Thyroid gland (tissue), 4 donors: ENCODE results near the gene EGLN2. TPM values are rescaled to one million over a fixed set of nuclear protein-coding genes. Genes with fewer than 3 reads are reported as not detected.
"Not testable (repeated sequence)": the region's sequence is repeated elsewhere in the genome, so short reads cannot be mapped to it uniquely, and the experiment has no call there.

Experiments
- DNase-seq, 2 donors: peaks; one replicate each; pipeline ENCODE4 v3.0.0-alpha.2; 2019
- H3K27ac ChIP-seq, 3 donors: fragments of 200-600 bp; sonication (generic); 1 replicate in 2 of 3; 2 replicates in 1 of 3; pipeline ENCODE4 v1.5.1; 2016 to 2019; ENCODE audit warnings: mild to moderate bottlenecking in 1 of 3, moderate library complexity in 1 of 3
- H3K27me3 ChIP-seq: fragments of 200-600 bp; sonication (generic); one replicate; pipeline ENCODE4 v1.5.1; 2019
- H3K36me3 ChIP-seq, 2 donors: fragments of 200-600 bp; sonication (generic); one replicate each; pipeline ENCODE4 v1.5.1; 2016 to 2019
- H3K4me1 ChIP-seq, 2 donors: fragments of 200-600 bp; sonication (generic); one replicate each; pipeline ENCODE4 v1.5.1; 2017 to 2019
- H3K4me3 ChIP-seq, 3 donors: fragments of 200-600 bp; sonication (generic); replicated peaks in 1 of 3; 1 replicate in 2 of 3; 2 replicates in 1 of 3; pipeline ENCODE4 v1.5.1; 2016; ENCODE audit warnings: mild to moderate bottlenecking in 1 of 3
- H3K9me3 ChIP-seq: fragments of 200-600 bp; sonication (generic); one replicate; pipeline ENCODE4 v1.5.1; 2017
- POLR2A ChIP-seq, 2 donors: fragments of 450-650 bp; IDR thresholded peaks; one replicate each; pipeline ENCODE4 v1.6.1; 2017; ENCODE audit warnings: antibody characterized with exemption in 2 of 2, mild to moderate bottlenecking in 2 of 2, moderate library complexity in 1 of 2
- WGBS, 2 donors: methylation state at CpG; one replicate each; pipeline ENCODE4 v1.1.5; 2017; 5-methylcytosine and 5-hydroxymethylcytosine counted together
- intact Hi-C: fragments of 100-400 bp; cut with DNase I; formaldehyde crosslinking; loops from one replicate; pipeline ENCODE4 v1.15.1; 2023
- total RNA-seq, 4 donors: library from RNA; depleted of rRNA; stranded (reverse); fragments of >200 nt; gene quantifications; one replicate each; pipeline ENCODE4 v1.2.3, GENCODE V29; 2016
- TF ChIP-seq, protein P1 (sequence below), 6 experiments: fragments of 200-600 bp in 3 of 6; fragments of 450-650 bp in 3 of 6; sonication (generic) in 3 of 6; IDR thresholded peaks; one replicate each; pipeline ENCODE4 v1.5.1; 2016 to 2019; ENCODE audit warnings: antibody characterized with exemption in 6 of 6, mild to moderate bottlenecking in 2 of 6, inconsistent platforms in 1 of 6, moderate library complexity in 1 of 6

EGLN2 gene
- total RNA-seq, 4 donors from 2014 or later: 94.2 to 120 (median 105) TPM

DNA sequence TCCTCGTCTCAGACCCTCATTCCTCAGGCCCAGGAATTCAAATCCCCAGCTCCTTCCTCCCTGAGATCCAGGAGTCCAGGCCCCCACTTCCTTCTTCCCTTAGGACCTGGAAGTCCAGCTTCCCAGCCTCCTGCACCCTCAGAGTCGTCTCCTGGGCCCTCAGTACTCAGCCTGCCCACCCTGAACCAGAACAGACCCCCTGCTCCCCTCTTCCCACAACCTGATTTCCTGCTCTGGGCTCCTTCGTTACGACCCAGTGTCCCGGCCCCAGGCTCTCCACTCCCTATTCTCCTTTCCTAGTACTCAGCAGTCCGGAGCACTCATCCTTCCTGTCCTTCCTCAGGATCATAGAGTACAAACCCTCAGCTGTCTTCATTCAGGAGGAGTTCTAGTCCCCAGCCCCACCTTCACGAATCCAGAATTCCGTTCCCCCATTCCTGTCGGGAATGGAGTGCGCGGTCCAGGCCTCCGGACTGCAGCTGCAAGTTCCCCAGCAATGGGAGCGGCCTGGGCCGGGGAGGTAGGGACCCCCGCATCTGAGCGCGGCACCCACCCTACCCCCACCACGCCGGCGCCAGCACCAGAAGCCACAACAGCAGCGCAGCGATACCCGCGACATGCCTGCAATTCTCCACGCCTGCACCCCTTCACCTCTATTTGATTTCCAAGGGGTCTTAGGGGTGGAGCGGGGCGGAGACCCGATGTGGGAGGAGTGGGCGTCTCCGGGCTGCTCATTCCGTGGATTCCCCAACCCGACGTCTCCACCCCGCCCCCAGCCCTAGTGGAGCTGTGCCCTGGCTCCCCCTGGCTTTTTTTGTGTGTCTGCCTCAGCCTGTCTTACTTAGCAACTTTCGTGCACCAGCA lies 12.7 kb downstream of the EGLN2 start:
- Histone ChIP-seq H3K9me3 (no peaks in the 10 kb centered on the region), H3K27me3 (no peaks in the 10 kb centered on the region), H3K27ac (peak overlapping the region; percentile 72 to 76 (median 74)), H3K4me3 (peak overlapping the region in 1 of 3 donors; percentile 12), H3K36me3 (peaks cover 13 to 22% of the 10 kb centered on the region in 2 donors), H3K4me1 (peaks cover 26 to 62% of the 10 kb centered on the region in 2 donors)
- DNase-seq: peak in 1 of 2 donors; percentile 43
- 36 to 41% methylated on average over 22 to 35 of the region's 35 CpGs for WGBS, 2 donors
- intact Hi-C loops: no loop called here
- TF ChIP-seq, protein P1, sequence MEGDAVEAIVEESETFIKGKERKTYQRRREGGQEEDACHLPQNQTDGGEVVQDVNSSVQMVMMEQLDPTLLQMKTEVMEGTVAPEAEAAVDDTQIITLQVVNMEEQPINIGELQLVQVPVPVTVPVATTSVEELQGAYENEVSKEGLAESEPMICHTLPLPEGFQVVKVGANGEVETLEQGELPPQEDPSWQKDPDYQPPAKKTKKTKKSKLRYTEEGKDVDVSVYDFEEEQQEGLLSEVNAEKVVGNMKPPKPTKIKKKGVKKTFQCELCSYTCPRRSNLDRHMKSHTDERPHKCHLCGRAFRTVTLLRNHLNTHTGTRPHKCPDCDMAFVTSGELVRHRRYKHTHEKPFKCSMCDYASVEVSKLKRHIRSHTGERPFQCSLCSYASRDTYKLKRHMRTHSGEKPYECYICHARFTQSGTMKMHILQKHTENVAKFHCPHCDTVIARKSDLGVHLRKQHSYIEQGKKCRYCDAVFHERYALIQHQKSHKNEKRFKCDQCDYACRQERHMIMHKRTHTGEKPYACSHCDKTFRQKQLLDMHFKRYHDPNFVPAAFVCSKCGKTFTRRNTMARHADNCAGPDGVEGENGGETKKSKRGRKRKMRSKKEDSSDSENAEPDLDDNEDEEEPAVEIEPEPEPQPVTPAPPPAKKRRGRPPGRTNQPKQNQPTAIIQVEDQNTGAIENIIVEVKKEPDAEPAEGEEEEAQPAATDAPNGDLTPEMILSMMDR (IDR thresholded peaks at IDR 0.05): no peak
- no peak for TF ChIP-seq POLR2A (IDR thresholded peaks at IDR 0.05)

DNA sequence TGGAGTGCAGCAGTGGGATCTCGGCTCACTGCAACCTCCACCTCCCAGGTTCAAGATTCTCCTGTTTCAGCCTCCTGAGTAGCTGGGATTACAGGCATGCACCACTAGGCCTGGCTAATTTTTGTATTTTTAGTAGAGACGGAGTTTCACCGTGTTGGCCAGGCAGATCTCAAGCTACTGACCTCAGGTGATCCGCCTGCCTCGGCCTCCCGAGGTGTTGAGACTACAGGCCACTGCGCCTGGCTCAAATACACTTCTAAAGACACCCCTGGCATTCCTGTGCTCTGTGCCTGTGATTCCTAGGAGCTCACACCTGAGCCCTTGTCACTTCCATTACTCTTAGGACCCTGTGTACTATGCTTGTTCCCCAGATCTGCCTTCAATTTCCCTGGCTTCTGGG lies 13.6 kb downstream of the EGLN2 start:
- H3K4me1 ChIP-seq: peaks cover 26 to 53% of the 10 kb centered on the region in 2 donors
- H3K27me3 ChIP-seq: not testable (repeated sequence)

DNA sequence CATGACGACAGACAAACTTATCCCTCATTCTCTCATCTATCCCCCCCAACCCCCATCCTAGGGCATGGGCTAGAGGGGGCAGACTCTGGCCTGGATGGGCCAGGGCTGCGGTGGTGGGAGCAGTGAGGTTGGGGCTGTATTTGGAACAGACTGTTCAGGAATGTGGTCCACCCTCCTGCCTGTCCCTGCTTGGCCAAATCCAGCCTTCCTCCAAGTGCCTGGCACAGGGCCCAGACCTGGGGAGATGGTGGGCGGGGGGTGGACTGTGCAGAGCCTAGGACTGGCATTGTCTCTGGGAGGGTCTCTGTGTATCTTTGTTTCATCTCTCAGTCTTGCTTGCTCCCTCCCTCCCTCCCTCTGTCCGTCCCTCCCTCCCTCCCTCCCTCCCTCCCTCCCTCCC lies 14.2 kb downstream of the EGLN2 start:
- TF ChIP-seq POLR2A (IDR thresholded peaks at IDR 0.05): no peak
- TF ChIP-seq, protein P1 (IDR thresholded peaks at IDR 0.05): no peak
- peak; percentile 94 to 95 for DNase-seq
- intact Hi-C loops: no loop called here
- Histone ChIP-seq H3K36me3 (peaks cover under 1 to 15% of the 10 kb centered on the region in 2 donors), H3K27me3 (no peaks in the 10 kb centered on the region), H3K9me3 (no peaks in the 10 kb centered on the region), H3K27ac (peak overlapping the region; percentile 72 to 76 (median 74)), H3K4me1 (peaks cover 26 to 47% of the 10 kb centered on the region in 2 donors), H3K4me3 (no peak overlapping the region)
- WGBS, 2 donors: 12 to 14% methylated on average over 3 to 4 of the region's 4 CpGs

More for the DNA sequence above, 13.6 kb downstream of the EGLN2 start:
- Histone ChIP-seq H3K36me3 (peaks cover 6 to 22% of the 10 kb centered on the region in 2 donors), H3K27ac (peak overlapping the region; percentile 72 to 76 (median 74))
- H3K9me3 ChIP-seq, H3K4me3 ChIP-seq, intact Hi-C loops: not testable (repeated sequence)
- DNase-seq: peak; percentile 79 to 82
- 53 to 58% methylated on average over 7 of the region's 7 CpGs for WGBS, 2 donors

DNA sequence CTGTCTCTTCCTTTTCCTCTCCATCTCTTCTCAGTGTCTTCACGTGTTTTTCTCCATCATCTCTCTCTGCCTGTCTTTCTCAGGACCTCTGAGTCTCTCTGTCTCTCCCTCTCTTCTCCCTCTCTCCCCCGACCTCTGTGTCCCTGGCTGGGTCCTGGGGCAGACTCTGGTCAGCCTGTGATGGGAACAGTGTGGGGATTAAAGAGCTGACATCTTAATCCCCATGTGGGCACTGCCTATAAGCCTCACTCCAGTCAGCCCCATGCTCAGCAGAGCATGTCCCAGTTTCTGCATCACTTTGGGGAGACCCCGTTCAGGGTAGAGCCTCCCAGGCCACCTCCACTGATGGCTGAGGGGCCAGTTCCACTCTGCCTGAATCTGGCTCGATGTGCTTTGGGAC lies 16.2 kb downstream of the EGLN2 start:
- Histone ChIP-seq H3K36me3 (no peaks in the 10 kb centered on the region), H3K9me3 (no peaks in the 10 kb centered on the region), H3K27me3 (no peaks in the 10 kb centered on the region), H3K4me1 (peaks cover 26 to 48% of the 10 kb centered on the region in 2 donors), H3K4me3 (no peak overlapping the region), H3K27ac (no peak overlapping the region)
- intact Hi-C loops: loop anchor here (5.0 kb wide), 1 partner anchor 153 kb away; no protein-coding TSS in a partner anchor
- DNase-seq: no peak
- TF ChIP-seq POLR2A (IDR thresholded peaks at IDR 0.05): no peak
- TF ChIP-seq, protein P1 (IDR thresholded peaks at IDR 0.05): no peak
- 68 to 79% methylated on average over 2 to 4 of the region's 4 CpGs for WGBS, 2 donors

DNA sequence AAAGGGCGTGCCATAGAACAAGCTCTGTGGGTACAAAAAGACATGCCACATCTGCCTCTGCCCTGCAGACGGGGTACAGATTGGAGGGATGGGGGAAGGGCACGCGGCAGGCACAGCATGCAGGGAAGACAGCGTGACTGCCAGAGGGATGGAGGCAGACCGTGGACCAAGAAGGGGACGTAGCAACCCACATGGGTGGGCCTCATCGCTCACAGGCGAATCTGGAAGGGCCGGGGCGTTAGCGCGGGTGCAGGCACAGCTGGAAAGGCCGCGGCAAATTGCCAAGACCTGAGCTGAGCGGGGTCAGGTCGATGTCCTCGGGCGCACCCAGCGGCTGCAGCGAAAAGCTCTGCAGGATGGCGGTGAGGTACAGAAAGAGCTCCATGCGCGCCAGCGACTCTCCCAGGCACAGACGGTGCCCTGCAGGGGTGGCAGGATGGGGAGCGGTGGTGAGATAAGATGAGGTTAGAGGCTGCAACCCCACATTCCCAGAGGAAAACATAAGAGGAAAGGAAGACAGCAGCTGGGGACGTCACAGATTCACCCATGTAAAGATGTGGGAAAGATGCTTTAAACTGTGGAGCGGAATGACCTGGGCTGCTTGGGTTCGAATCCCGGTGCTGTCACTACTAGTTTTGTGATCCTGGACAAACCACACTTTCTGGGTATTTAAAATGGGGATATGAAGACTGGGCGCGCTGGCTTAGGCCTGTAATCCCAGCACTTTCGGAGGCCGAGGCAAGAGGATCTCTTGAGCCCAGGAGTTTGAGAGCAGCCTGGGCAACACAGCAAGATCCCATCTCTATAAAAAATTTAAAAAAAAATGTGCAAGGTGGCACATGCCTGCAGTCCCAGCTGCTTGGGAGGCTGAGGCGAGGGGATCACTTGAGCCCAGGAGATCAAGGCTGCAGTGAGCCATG lies 19.7 kb downstream of the EGLN2 start:
- intact Hi-C loops: loop anchor here (5.0 kb wide), 1 partner anchor 156 kb away; no protein-coding TSS in a partner anchor
- 62 to 65% methylated on average over 12 to 13 of the region's 36 CpGs for WGBS, 2 donors
- not testable (repeated sequence) for H3K9me3 ChIP-seq, H3K4me3 ChIP-seq, H3K27me3 ChIP-seq, H3K36me3 ChIP-seq
- peak; percentile 80 to 84 for DNase-seq
- H3K27ac ChIP-seq: peak overlapping the region in 1 of 3 donors; percentile 36
- H3K4me1 ChIP-seq: peaks cover 3 to 18% of the 10 kb centered on the region in 2 donors
- TF ChIP-seq, protein P1 (IDR thresholded peaks at IDR 0.05): peak in 3 of 6 experiments; percentile 31 to 56 (median 35)
